Measurements from ENCODE around the gene TWIST2. TPM values are rescaled to one million over a fixed set of nuclear protein-coding genes. Genes with fewer than 3 reads are reported as not detected.

The TWIST2 gene
- total RNA-seq, 2 experiments from 2014 or later = not detected

GRCh38 chr2:238892796-238893195, 44.9 kb downstream of the TWIST2 start:
- Histone ChIP-seq H3K4me3 (ENCODE audit: low read length) (no peak overlapping the region), H3K9me3 (ENCODE audit: control insufficient read depth in 1 of 2, insufficient read depth in 1 of 2, low read length in 2 of 2) (no peaks in the 10 kb centered on the region), H3K27me3 (ENCODE audit: control insufficient read depth in 1 of 2, insufficient read depth in 2 of 2, low read length in 2 of 2) (no peaks in the 10 kb centered on the region), H3K27ac (ENCODE audit: low read depth in 1 of 2, low read length in 2 of 2) (no peak overlapping the region), H3K36me3 (ENCODE audit: insufficient read depth, low read length) (no peaks in the 10 kb centered on the region), H3K4me1 (ENCODE audit: insufficient read depth, low read length) (no peaks in the 10 kb centered on the region)
- H3K4me3 Mint-ChIP-seq = no peak overlapping the region
- H3K36me3 Mint-ChIP-seq (ENCODE audit: low read depth) = no peaks in the 10 kb centered on the region
- intact Hi-C loops (cut with DNase I, micrococcal nuclease) = no loop called here
- no peak for TF ChIP-seq CTCF (IDR thresholded peaks at IDR 0.05)
- no peak for ATAC-seq (ENCODE audit: poor library complexity)
- H3K9me3 Mint-ChIP-seq = no peaks in the 10 kb centered on the region
- CTCF ChIA-PET = no interaction called here
- no peak overlapping the region for H3K27ac Mint-ChIP-seq
- H3K27me3 Mint-ChIP-seq = no peaks in the 10 kb centered on the region
- DNase-seq = no peak
- POLR2A ChIA-PET = no interaction called here
- no peaks in the 10 kb centered on the region for H3K4me1 Mint-ChIP-seq (ENCODE audit: low read depth)

- Mint-ChIP-seq H3K27ac (no peak overlapping the region), H3K9me3 (no peaks in the 10 kb centered on the region), H3K4me3 (no peak overlapping the region), H3K36me3 (ENCODE audit: low read depth) (no peaks in the 10 kb centered on the region), H3K4me1 (ENCODE audit: low read depth) (no peaks in the 10 kb centered on the region), H3K27me3 (no peaks in the 10 kb centered on the region)
- H3K9me3 ChIP-seq (ENCODE audit: control insufficient read depth in 1 of 2, insufficient read depth in 1 of 2, low read length in 2 of 2) = no peaks in the 10 kb centered on the region
- intact Hi-C loops (cut with DNase I, micrococcal nuclease) = no loop called here
- no peak overlapping the region for H3K27ac ChIP-seq (ENCODE audit: low read depth in 1 of 2, low read length in 2 of 2)
- H3K27me3 ChIP-seq (ENCODE audit: control insufficient read depth in 1 of 2, insufficient read depth in 2 of 2, low read length in 2 of 2) = no peaks in the 10 kb centered on the region
- ChIA-PET POLR2A (no interaction called here), CTCF (no interaction called here)
- H3K4me1 ChIP-seq (ENCODE audit: insufficient read depth, low read length) = no peaks in the 10 kb centered on the region
- no peaks in the 10 kb centered on the region for H3K36me3 ChIP-seq (ENCODE audit: insufficient read depth, low read length)
- no peak for DNase-seq
- TF ChIP-seq CTCF (IDR thresholded peaks at IDR 0.05) = no peak
- H3K4me3 ChIP-seq (ENCODE audit: low read length) = no peak overlapping the region
- no peak for ATAC-seq (ENCODE audit: poor library complexity)
Measured at GRCh38 chr2:238893349-238894000, 45.6 kb downstream of the TWIST2 start.

DNA sequence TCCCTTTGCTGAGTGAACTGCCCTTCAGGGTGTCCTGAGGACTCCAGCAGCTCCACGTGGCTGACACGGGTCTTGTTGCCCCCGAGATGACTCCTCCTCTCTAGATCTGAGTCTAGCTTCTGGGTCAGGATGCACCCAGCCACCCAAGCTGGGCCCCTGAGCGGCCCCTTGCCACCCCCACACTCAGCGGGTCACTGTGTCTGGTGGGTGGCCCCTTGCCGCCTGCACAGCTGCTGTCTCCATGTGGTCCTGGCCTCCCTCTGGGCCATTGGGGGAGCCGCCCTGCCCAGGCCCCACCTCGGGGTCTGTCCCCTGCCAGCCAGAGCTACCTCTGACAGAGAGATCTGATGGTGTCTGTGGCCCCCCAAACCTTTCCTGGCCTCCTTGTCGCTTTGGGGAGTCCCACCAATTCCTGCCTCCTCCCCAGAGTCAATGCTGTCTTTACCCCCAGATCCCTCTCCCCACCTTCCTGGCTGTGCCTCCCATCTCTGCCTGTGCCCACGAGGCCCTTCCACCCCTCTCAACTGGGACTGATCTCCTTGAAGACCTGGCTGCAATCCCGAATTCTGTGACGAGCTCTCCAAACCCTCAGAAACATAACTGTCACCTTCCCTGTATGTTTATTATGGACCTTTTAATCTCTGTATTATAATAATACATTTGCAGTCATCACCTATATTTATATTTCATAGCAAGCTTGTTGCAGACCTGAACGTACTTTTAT, 46.5 kb downstream of the TWIST2 start:
- ChIA-PET CTCF (no interaction called here), POLR2A (no interaction called here)
- no peak for TF ChIP-seq CTCF (IDR thresholded peaks at IDR 0.05)
- H3K4me1 ChIP-seq (ENCODE audit: insufficient read depth, low read length) = no peaks in the 10 kb centered on the region
- H3K27ac ChIP-seq (ENCODE audit: low read depth in 1 of 2, low read length in 2 of 2) = no peak overlapping the region
- H3K4me3 ChIP-seq (ENCODE audit: low read length) = no peak overlapping the region
- Mint-ChIP-seq H3K4me1 (ENCODE audit: low read depth) (no peaks in the 10 kb centered on the region), H3K27me3 (peaks cover 6% of the 10 kb centered on the region), H3K9me3 (no peaks in the 10 kb centered on the region), H3K4me3 (no peak overlapping the region), H3K27ac (no peak overlapping the region), H3K36me3 (ENCODE audit: low read depth) (no peaks in the 10 kb centered on the region)
- no peaks in the 10 kb centered on the region for H3K36me3 ChIP-seq (ENCODE audit: insufficient read depth, low read length)
- no peak for DNase-seq
- ATAC-seq (ENCODE audit: poor library complexity) = no peak
- no peaks in the 10 kb centered on the region for H3K9me3 ChIP-seq (ENCODE audit: control insufficient read depth in 1 of 2, insufficient read depth in 1 of 2, low read length in 2 of 2)
- H3K27me3 ChIP-seq (ENCODE audit: control insufficient read depth in 1 of 2, insufficient read depth in 2 of 2, low read length in 2 of 2) = no peaks in the 10 kb centered on the region
- intact Hi-C loops (cut with DNase I, micrococcal nuclease) = no loop called here
